HepG2 (cell line): ENCODE data around the gene CELF5. TPM values are rescaled to one million over a fixed set of nuclear protein-coding genes. Genes with fewer than 3 reads are reported as not detected.

Experiments used
- DNMT1 ChIP-seq: sonication (generic); formaldehyde crosslinking; IDR thresholded peaks from 2 replicates; pipeline ENCODE4 v1.5.1; 2020; ENCODE audit warnings: mild to moderate bottlenecking, missing genetic modification reagents
- RFXAP ChIP-seq: sonication (generic); formaldehyde crosslinking; IDR thresholded peaks from 2 replicates; pipeline ENCODE4 v1.4.0; 2020; ENCODE audit warnings: missing genetic modification reagents, borderline replicate concordance
- SNRNP70 ChIP-seq: fragments of 200-400 bp; formaldehyde crosslinking; IDR thresholded peaks from 2 replicates; pipeline ENCODE4 v1.6.1; 2017; ENCODE audit warnings: mild to moderate bottlenecking, low read depth, low read length, moderate library complexity
- TFDP2 ChIP-seq: sonication (generic); formaldehyde crosslinking; IDR thresholded peaks from 2 replicates; pipeline ENCODE4 v1.4.0; 2020; ENCODE audit warnings: missing genetic modification reagents
- TRIM24 ChIP-seq: sonication (generic); formaldehyde crosslinking; IDR thresholded peaks from 2 replicates; pipeline ENCODE4 v1.8.0; 2022; ENCODE audit warnings: mild to moderate bottlenecking, missing genetic modification reagents
- ZKSCAN8 ChIP-seq: IDR thresholded peaks from 2 replicates; pipeline ENCODE4 v1.6.1; 2016; ENCODE audit warnings: borderline replicate concordance, missing genetic modification reagents, missing compliant biosample characterization
- ZNF235 ChIP-seq: sonication (generic); formaldehyde crosslinking; IDR thresholded peaks from 2 replicates; pipeline ENCODE4 v1.8.1; 2023; ENCODE audit warnings: mild to moderate bottlenecking, missing genetic modification reagents, borderline replicate concordance
- ZNF24 ChIP-seq: fragments of 450-650 bp; IDR thresholded peaks from 2 replicates; pipeline ENCODE4 v1.6.1; 2017; ENCODE audit warnings: antibody characterized with exemption, mild to moderate bottlenecking
- ZNF317 ChIP-seq: sonication (generic); formaldehyde crosslinking; IDR thresholded peaks from 2 replicates; pipeline ENCODE4 v1.5.0; 2020; ENCODE audit warnings: mild to moderate bottlenecking, missing genetic modification reagents
- polyA plus RNA-seq, 8 experiments: library from polyadenylated mRNA; depleted of rRNA in 3 of 8; stranded (reverse) in 7 of 8; unstranded in 1 of 8; fragments of >200 nt; fragmentation: Illumina TruSeq in 4 of 8; extraction: Trizol in 4 of 8; gene quantifications; 2 replicates each; pipeline versions ENCODE4 v1.2.1 to v1.2.3, GENCODE V29; 2011 to 2016; ENCODE audit warnings: low read depth in 4 of 8, missing spikeins in 1 of 8, mixed read lengths in 1 of 8; ENCODE audit not compliant: insufficient read depth in 1 of 8
- total RNA-seq, 5 experiments: library from RNA; depleted of rRNA; stranded (reverse); fragments of >200 nt; fragmentation: Illumina TruSeq; extraction: Trizol; gene quantifications; 2 replicates each; pipeline ENCODE4 v1.2.3, GENCODE V29; 2016; ENCODE audit warnings: low read depth in 1 of 5
- TF ChIP-seq, protein P1 (sequence below), 2 experiments: sonication (generic) in 1 of 2; formaldehyde crosslinking in 1 of 2; IDR thresholded peaks; 2 replicates each; pipeline versions ENCODE4 v1.6.1 to v1.9.0; 2014 to 2022; ENCODE audit warnings: antibody characterized with exemption in 1 of 2, borderline replicate concordance in 1 of 2, inconsistent platforms in 1 of 2, low read depth in 1 of 2, missing genetic modification reagents in 1 of 2
- TF ChIP-seq, protein P2 (sequence below): sonication (generic); formaldehyde crosslinking; IDR thresholded peaks from 2 replicates; pipeline ENCODE4 v1.4.0; 2020; ENCODE audit warnings: missing genetic modification reagents
- TF ChIP-seq, protein P3 (sequence below): sonication (generic); formaldehyde crosslinking; IDR thresholded peaks from 2 replicates; pipeline ENCODE4 v1.5.0; 2020; ENCODE audit warnings: missing genetic modification reagents
- TF ChIP-seq, protein P4 (sequence below): sonication (generic); formaldehyde crosslinking; IDR thresholded peaks from 2 replicates; pipeline ENCODE4 v1.5.0; 2020; ENCODE audit warnings: missing genetic modification reagents, mild to moderate bottlenecking, borderline replicate concordance
- TF ChIP-seq, protein P5 (sequence below): sonication (generic); formaldehyde crosslinking; IDR thresholded peaks from 2 replicates; pipeline ENCODE4 v1.5.1; 2020; ENCODE audit warnings: missing genetic modification reagents, mild to moderate bottlenecking, borderline replicate concordance

The CELF5 gene
- total and polyA plus RNA-seq, 2 of the 13 experiments (the other 11 are each of a cell fraction or from before 2014, with no cell fraction given): 0.31 to 0.84 TPM

DNA sequence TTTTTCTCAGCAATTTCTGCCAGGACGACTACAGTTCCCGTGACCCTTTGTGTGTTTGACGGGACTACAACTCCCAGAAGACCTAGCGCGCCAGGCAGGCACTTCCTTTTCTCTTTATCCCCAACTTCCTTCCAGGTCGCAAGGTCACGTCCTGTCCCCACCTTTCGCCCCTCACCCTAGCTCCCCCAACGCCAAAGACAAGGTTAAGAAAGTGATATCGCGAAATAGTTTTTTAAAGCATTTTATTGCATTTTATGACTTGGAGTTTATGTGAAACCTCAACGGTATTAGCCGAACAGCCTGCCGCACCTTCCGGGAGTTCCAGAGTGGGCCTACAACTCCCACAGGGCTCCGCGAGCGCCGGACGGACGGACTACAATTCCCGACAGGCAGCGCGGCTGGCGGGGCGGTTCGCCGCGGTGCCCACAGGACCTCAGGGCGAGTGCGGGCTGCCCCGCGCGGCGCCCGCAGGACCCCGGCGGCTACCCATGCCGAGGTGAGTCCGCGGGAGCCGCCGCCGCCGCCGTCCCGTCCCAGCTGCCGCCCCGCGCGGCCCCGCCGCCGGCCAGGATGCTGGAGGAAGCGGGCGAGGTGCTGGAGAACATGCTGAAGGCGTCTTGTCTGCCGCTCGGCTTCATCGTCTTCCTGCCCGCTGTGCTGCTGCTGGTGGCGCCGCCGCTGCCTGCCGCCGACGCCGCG is 38.9 kb upstream of the CELF5 start, which contains the start of gene NCLN (continued):
- TF ChIP-seq, protein P1, sequence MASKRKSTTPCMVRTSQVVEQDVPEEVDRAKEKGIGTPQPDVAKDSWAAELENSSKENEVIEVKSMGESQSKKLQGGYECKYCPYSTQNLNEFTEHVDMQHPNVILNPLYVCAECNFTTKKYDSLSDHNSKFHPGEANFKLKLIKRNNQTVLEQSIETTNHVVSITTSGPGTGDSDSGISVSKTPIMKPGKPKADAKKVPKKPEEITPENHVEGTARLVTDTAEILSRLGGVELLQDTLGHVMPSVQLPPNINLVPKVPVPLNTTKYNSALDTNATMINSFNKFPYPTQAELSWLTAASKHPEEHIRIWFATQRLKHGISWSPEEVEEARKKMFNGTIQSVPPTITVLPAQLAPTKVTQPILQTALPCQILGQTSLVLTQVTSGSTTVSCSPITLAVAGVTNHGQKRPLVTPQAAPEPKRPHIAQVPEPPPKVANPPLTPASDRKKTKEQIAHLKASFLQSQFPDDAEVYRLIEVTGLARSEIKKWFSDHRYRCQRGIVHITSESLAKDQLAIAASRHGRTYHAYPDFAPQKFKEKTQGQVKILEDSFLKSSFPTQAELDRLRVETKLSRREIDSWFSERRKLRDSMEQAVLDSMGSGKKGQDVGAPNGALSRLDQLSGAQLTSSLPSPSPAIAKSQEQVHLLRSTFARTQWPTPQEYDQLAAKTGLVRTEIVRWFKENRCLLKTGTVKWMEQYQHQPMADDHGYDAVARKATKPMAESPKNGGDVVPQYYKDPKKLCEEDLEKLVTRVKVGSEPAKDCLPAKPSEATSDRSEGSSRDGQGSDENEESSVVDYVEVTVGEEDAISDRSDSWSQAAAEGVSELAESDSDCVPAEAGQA (IDR thresholded peaks at IDR 0.05; ENCODE audit: low read depth): no peak
- TF ChIP-seq, protein P1 (CRISPR knock-in tag; IDR thresholded peaks at IDR 0.05; ENCODE audit: borderline replicate concordance): no peak
- TF ChIP-seq RFXAP (CRISPR knock-in tag) (no peak; the same call in 1 of the 2 replicates), ZNF24 (no peak; the same call in 1 of the 2 replicates), TFDP2 (CRISPR knock-in tag) (no peak), ZNF235 (CRISPR knock-in tag) (peak; percentile 54; the same call in 1 of the 2 replicates), ZNF317 (CRISPR knock-in tag) (no peak), DNMT1 (CRISPR knock-in tag) (no peak), ZKSCAN8 (no peak), SNRNP70 (no peak), TRIM24 (no peak)
- TF ChIP-seq, protein P2, sequence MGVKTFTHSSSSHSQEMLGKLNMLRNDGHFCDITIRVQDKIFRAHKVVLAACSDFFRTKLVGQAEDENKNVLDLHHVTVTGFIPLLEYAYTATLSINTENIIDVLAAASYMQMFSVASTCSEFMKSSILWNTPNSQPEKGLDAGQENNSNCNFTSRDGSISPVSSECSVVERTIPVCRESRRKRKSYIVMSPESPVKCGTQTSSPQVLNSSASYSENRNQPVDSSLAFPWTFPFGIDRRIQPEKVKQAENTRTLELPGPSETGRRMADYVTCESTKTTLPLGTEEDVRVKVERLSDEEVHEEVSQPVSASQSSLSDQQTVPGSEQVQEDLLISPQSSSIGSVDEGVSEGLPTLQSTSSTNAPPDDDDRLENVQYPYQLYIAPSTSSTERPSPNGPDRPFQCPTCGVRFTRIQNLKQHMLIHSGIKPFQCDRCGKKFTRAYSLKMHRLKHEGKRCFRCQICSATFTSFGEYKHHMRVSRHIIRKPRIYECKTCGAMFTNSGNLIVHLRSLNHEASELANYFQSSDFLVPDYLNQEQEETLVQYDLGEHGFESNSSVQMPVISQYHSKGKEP (CRISPR knock-in tag): no peak
- TF ChIP-seq, protein P3, sequence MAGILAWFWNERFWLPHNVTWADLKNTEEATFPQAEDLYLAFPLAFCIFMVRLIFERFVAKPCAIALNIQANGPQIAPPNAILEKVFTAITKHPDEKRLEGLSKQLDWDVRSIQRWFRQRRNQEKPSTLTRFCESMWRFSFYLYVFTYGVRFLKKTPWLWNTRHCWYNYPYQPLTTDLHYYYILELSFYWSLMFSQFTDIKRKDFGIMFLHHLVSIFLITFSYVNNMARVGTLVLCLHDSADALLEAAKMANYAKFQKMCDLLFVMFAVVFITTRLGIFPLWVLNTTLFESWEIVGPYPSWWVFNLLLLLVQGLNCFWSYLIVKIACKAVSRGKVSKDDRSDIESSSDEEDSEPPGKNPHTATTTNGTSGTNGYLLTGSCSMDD: no peak
- TF ChIP-seq, protein P4, sequence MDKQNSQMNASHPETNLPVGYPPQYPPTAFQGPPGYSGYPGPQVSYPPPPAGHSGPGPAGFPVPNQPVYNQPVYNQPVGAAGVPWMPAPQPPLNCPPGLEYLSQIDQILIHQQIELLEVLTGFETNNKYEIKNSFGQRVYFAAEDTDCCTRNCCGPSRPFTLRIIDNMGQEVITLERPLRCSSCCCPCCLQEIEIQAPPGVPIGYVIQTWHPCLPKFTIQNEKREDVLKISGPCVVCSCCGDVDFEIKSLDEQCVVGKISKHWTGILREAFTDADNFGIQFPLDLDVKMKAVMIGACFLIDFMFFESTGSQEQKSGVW (CRISPR knock-in tag): no peak
- TF ChIP-seq, protein P5, sequence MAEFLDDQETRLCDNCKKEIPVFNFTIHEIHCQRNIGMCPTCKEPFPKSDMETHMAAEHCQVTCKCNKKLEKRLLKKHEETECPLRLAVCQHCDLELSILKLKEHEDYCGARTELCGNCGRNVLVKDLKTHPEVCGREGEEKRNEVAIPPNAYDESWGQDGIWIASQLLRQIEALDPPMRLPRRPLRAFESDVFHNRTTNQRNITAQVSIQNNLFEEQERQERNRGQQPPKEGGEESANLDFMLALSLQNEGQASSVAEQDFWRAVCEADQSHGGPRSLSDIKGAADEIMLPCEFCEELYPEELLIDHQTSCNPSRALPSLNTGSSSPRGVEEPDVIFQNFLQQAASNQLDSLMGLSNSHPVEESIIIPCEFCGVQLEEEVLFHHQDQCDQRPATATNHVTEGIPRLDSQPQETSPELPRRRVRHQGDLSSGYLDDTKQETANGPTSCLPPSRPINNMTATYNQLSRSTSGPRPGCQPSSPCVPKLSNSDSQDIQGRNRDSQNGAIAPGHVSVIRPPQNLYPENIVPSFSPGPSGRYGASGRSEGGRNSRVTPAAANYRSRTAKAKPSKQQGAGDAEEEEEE (CRISPR knock-in tag): no peak
